ENCODE measurements around the gene NBR1. TPM values are rescaled to one million over a fixed set of nuclear protein-coding genes. Genes with fewer than 3 reads are reported as not detected.
"Not testable (repeated sequence)": the region's sequence is repeated elsewhere in the genome, so short reads cannot be mapped to it uniquely, and the experiment has no call there.

NBR1 gene
- total RNA-seq, 1 experiment from 2014 or later, result 82.9 TPM

- DNase-seq (ENCODE audit: low read depth), result no peak
These were observed 41.9 kb downstream of the NBR1 start for GRCh38 chr17:43212641-43213490.

- no peak for DNase-seq (ENCODE audit: low read depth)
These were observed 42.5 kb downstream of the NBR1 start for GRCh38 chr17:43213545-43213944.

- no peak for DNase-seq (ENCODE audit: low read depth)
These were observed 44.3 kb downstream of the NBR1 start for GRCh38 chr17:43215341-43215740.

- DNase-seq (ENCODE audit: low read depth), result no peak
These were observed 45.4 kb downstream of the NBR1 start for GRCh38 chr17:43216369-43216761.

- DNase-seq (ENCODE audit: low read depth), result no peak
These were observed 46.0 kb downstream of the NBR1 start for GRCh38 chr17:43216762-43217613.

GRCh38 chr17:43217614-43218087 is 46.6 kb downstream of the NBR1 start:
- no peak for DNase-seq (ENCODE audit: low read depth)

GRCh38 chr17:43219001-43219400 is 48.0 kb downstream of the NBR1 start:
- no peak for DNase-seq (ENCODE audit: low read depth)

- no peak for DNase-seq (ENCODE audit: low read depth)
These were observed 48.8 kb downstream of the NBR1 start for GRCh38 chr17:43219746-43220380.

GRCh38 chr17:43220511-43221125 is 49.6 kb downstream of the NBR1 start:
- no peak for DNase-seq (ENCODE audit: low read depth)

GRCh38 chr17:43224146-43224705 is 53.2 kb downstream of the NBR1 start:
- DNase-seq (ENCODE audit: low read depth), result no peak

- DNase-seq (ENCODE audit: low read depth), result no peak
These were observed 55.4 kb downstream of the NBR1 start for GRCh38 chr17:43226393-43226792.

GRCh38 chr17:43228020-43228782 is 57.2 kb downstream of the NBR1 start, which contains the start of gene CCDC200:
TSS of gene CCDC200 (minus strand) at chr17:43228623. CDS start at chr17:43228554, 69 bp downstream.
- DNase-seq (ENCODE audit: low read depth), result not testable (repeated sequence)

- DNase-seq (ENCODE audit: low read depth), result not testable (repeated sequence)
These were observed 60.4 kb downstream of the NBR1 start for GRCh38 chr17:43231205-43232020.

- not testable (repeated sequence) for DNase-seq (ENCODE audit: low read depth)
These were observed 61.1 kb downstream of the NBR1 start for GRCh38 chr17:43232021-43232699.

- not testable (repeated sequence) for DNase-seq (ENCODE audit: low read depth)
These were observed 62.2 kb downstream of the NBR1 start for GRCh38 chr17:43233263-43233662.

GRCh38 chr17:43233877-43234276 is 62.9 kb downstream of the NBR1 start, which contains the start of gene RNU2-1:
TSS of gene RNU2-1 (minus strand) at chr17:43233977.
- not testable (repeated sequence) for DNase-seq (ENCODE audit: low read depth)

GRCh38 chr17:43239597-43239996 is 68.6 kb downstream of the NBR1 start:
- not testable (repeated sequence) for DNase-seq (ENCODE audit: low read depth)

GRCh38 chr17:43240596-43241352 is 69.8 kb downstream of the NBR1 start:
- not testable (repeated sequence) for DNase-seq (ENCODE audit: low read depth)

Measured in M059J (cell line).